ELF-1 (cell line): ENCODE data around the gene CYP3A7.
"Not testable (repeated sequence)": the region's sequence is repeated elsewhere in the genome, so short reads cannot be mapped to it uniquely, and the experiment has no call there.

Experiments used
- DNase-seq: peaks from one replicate; pipeline ENCODE4 v3.0.0-alpha.2; 2016; ENCODE audit warnings: low read depth, low spot score

Gene CYP3A7

GRCh38 chr7:99734987-99735386 lies at the start of gene CYP3A7:
Gene CYP3A7 (minus strand): TSS chr7:99735196. CDS start chr7:99735093, 103 bp downstream.
- no peak for DNase-seq

GRCh38 chr7:99784007-99784406 lies 49.0 kb upstream of the CYP3A7 start, which contains the start of gene CYP3A4:
Gene CYP3A4 (minus strand): TSS chr7:99784184. CDS start chr7:99784081, 103 bp downstream.
- no peak for DNase-seq

- DNase-seq = no peak
Observed at GRCh38 chr7:99782012-99782953, 47.3 kb upstream of the CYP3A7 start.

- no peak for DNase-seq
Observed at GRCh38 chr7:99780588-99780987, 45.6 kb upstream of the CYP3A7 start.

GRCh38 chr7:99779949-99780348 lies 45.0 kb upstream of the CYP3A7 start:
- DNase-seq = no peak

- DNase-seq = no peak
Observed at GRCh38 chr7:99778880-99779279, 43.9 kb upstream of the CYP3A7 start.

- not testable (repeated sequence) for DNase-seq
Observed at GRCh38 chr7:99773395-99773794, 38.4 kb upstream of the CYP3A7 start.

GRCh38 chr7:99772565-99772964 lies 37.6 kb upstream of the CYP3A7 start:
- DNase-seq = no peak

GRCh38 chr7:99769494-99769893 lies 34.5 kb upstream of the CYP3A7 start:
- not testable (repeated sequence) for DNase-seq

- DNase-seq = no peak
Observed at GRCh38 chr7:99768471-99768870, 33.5 kb upstream of the CYP3A7 start.

GRCh38 chr7:99767662-99768061 lies 32.7 kb upstream of the CYP3A7 start:
- DNase-seq = no peak

GRCh38 chr7:99766484-99767099 lies 31.6 kb upstream of the CYP3A7 start:
- DNase-seq = no peak

- DNase-seq = no peak
Observed at GRCh38 chr7:99764478-99764877, 29.5 kb upstream of the CYP3A7 start.

GRCh38 chr7:99762680-99763327 lies 27.8 kb upstream of the CYP3A7 start:
- DNase-seq = no peak

- no peak for DNase-seq
Observed at GRCh38 chr7:99755085-99755484, 20.1 kb upstream of the CYP3A7 start.

GRCh38 chr7:99752356-99752755 lies 17.4 kb upstream of the CYP3A7 start:
- peak; percentile 14 for DNase-seq

GRCh38 chr7:99751322-99752052 lies 16.5 kb upstream of the CYP3A7 start:
- not testable (repeated sequence) for DNase-seq

GRCh38 chr7:99748846-99749579 lies 14.0 kb upstream of the CYP3A7 start:
- DNase-seq = no peak

- DNase-seq = not testable (repeated sequence)
Observed at GRCh38 chr7:99746915-99747314, 11.9 kb upstream of the CYP3A7 start.

GRCh38 chr7:99745395-99745794 lies 10.4 kb upstream of the CYP3A7 start:
- not testable (repeated sequence) for DNase-seq
